ENCODE measurements around the gene NELFB. TPM values are rescaled to one million over a fixed set of nuclear protein-coding genes. Genes with fewer than 3 reads are reported as not detected.
A peak's percentile ranks its signal among the peaks of the same experiment; 100 is the strongest.

The NELFB gene
- total and polyA plus RNA-seq, 9 of the 15 experiments (the other 6 are each of a cell fraction or from before 2014, with no cell fraction given), result 0.24 to 84.0 (median 29.7) TPM

GRCh38 chr9:137227054-137227852 lies 27.9 kb upstream of the NELFB start, which contains the start of gene RNF224 (continued):
- TF ChIP-seq FOXK2 (conservative IDR thresholded peaks at IDR 0.05 in 1 of 2, IDR thresholded peaks at IDR 0.05 in 1 of 2; ENCODE audit: low read depth in 2 of 2), result no peak
- TF ChIP-seq ZNF644 (tag; IDR thresholded peaks at IDR 0.05; ENCODE audit: low read depth), result no peak
- TF ChIP-seq KLF13 (tag; IDR thresholded peaks at IDR 0.05; ENCODE audit: borderline replicate concordance, low read depth), result 0 out of 2 replicates have a peak, but pooled peaks have one; percentile 53
- TF ChIP-seq, protein P1, sequence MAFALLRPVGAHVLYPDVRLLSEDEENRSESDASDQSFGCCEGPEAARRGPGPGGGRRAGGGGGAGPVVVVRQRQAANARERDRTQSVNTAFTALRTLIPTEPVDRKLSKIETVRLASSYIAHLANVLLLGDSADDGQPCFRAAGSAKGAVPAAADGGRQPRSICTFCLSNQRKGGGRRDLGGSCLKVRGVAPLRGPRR (CRISPR knock-in tag; IDR thresholded peaks at IDR 0.05), result no peak
- TF ChIP-seq GABPB1 (CRISPR knock-in tag; IDR thresholded peaks at IDR 0.05), result no peak
- TF ChIP-seq, protein P2, sequence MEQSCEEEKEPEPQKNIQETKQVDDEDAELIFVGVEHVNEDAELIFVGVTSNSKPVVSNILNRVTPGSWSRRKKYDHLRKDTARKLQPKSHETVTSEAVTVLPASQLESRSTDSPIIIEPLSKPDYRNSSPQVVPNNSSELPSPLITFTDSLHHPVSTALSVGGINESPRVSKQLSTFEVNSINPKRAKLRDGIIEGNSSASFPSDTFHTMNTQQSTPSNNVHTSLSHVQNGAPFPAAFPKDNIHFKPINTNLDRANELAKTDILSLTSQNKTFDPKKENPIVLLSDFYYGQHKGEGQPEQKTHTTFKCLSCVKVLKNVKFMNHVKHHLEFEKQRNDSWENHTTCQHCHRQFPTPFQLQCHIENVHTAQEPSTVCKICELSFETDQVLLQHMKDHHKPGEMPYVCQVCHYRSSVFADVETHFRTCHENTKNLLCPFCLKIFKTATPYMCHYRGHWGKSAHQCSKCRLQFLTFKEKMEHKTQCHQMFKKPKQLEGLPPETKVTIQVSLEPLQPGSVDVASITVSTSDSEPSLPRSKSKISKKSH (CRISPR knock-in tag; IDR thresholded peaks at IDR 0.05), result no peak
- TF ChIP-seq CCAR2 (IDR thresholded peaks at IDR 0.05; ENCODE audit: low read depth, low read length), result no peak
- TF ChIP-seq ZC3H11A (IDR thresholded peaks at IDR 0.05; ENCODE audit: low read depth, low read length), result no peak
- TF ChIP-seq SIX5 (IDR thresholded peaks at IDR 0.05; ENCODE audit: borderline replicate concordance in 1 of 2, insufficient read depth in 1 of 2, low read depth in 1 of 2, low read length in 2 of 2), result no peak
- no peak for TF ChIP-seq SIRT6 (IDR thresholded peaks at IDR 0.05; ENCODE audit: low read depth, low read length)
- no peak for TF ChIP-seq PCBP1 (IDR thresholded peaks at IDR 0.05; ENCODE audit: low read depth, low read length, poor library complexity, severe bottlenecking)
- TF ChIP-seq CHCHD3 (CRISPR knock-in tag; IDR thresholded peaks at IDR 0.05), result no peak
- no peak for TF ChIP-seq GABPB2 (CRISPR knock-in tag; conservative IDR thresholded peaks at IDR 0.05)
- TF ChIP-seq ZNF124 (CRISPR knock-in tag; IDR thresholded peaks at IDR 0.05), result no peak
- TF ChIP-seq RCOR1 (IDR thresholded peaks at IDR 0.05; ENCODE audit: borderline replicate concordance in 1 of 2, low read depth in 2 of 2, low read length in 2 of 2), result 0 out of 4 replicates have a peak, but pooled peaks of 1 of the 2 experiments have one; percentile 28
- TF ChIP-seq BMI1 (IDR thresholded peaks at IDR 0.05; ENCODE audit: low read length), result no peak
- no peak for TF ChIP-seq ZNF77 (CRISPR knock-in tag; IDR thresholded peaks at IDR 0.05)
- TF ChIP-seq, protein P3, sequence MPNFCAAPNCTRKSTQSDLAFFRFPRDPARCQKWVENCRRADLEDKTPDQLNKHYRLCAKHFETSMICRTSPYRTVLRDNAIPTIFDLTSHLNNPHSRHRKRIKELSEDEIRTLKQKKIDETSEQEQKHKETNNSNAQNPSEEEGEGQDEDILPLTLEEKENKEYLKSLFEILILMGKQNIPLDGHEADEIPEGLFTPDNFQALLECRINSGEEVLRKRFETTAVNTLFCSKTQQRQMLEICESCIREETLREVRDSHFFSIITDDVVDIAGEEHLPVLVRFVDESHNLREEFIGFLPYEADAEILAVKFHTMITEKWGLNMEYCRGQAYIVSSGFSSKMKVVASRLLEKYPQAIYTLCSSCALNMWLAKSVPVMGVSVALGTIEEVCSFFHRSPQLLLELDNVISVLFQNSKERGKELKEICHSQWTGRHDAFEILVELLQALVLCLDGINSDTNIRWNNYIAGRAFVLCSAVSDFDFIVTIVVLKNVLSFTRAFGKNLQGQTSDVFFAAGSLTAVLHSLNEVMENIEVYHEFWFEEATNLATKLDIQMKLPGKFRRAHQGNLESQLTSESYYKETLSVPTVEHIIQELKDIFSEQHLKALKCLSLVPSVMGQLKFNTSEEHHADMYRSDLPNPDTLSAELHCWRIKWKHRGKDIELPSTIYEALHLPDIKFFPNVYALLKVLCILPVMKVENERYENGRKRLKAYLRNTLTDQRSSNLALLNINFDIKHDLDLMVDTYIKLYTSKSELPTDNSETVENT (CRISPR knock-in tag; IDR thresholded peaks at IDR 0.05), result no peak
- TF ChIP-seq MAFF (IDR thresholded peaks at IDR 0.05; ENCODE audit: low read length), result no peak
- TF ChIP-seq FOXA1 (IDR thresholded peaks at IDR 0.05; ENCODE audit: borderline replicate concordance), result no peak
- TF ChIP-seq, protein P4, sequence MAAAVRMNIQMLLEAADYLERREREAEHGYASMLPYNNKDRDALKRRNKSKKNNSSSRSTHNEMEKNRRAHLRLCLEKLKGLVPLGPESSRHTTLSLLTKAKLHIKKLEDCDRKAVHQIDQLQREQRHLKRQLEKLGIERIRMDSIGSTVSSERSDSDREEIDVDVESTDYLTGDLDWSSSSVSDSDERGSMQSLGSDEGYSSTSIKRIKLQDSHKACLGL (CRISPR knock-in tag; IDR thresholded peaks at IDR 0.05; ENCODE audit: borderline replicate concordance, poor library complexity, severe bottlenecking), result no peak
- TF ChIP-seq RBM15 (IDR thresholded peaks at IDR 0.05; ENCODE audit: insufficient read depth, low read length), result no peak
- TF ChIP-seq CBX5 (IDR thresholded peaks at IDR 0.05; ENCODE audit: borderline replicate concordance, low read depth), result no peak
- TF ChIP-seq FOS (IDR thresholded peaks at IDR 0.05; ENCODE audit: extremely low read depth, insufficient read length), result no peak
